ENCODE measurements around the gene KISS1R.
A peak's percentile ranks its signal among the peaks of the same experiment; 100 is the strongest.
"Not testable (repeated sequence)": the region's sequence is repeated elsewhere in the genome, so short reads cannot be mapped to it uniquely, and the experiment has no call there.

KISS1R gene

GRCh38 chr19:881385-882071, 35.6 kb upstream of the KISS1R start:
- DNase-seq (ENCODE audit: low read depth, low spot score): no peak

DNA sequence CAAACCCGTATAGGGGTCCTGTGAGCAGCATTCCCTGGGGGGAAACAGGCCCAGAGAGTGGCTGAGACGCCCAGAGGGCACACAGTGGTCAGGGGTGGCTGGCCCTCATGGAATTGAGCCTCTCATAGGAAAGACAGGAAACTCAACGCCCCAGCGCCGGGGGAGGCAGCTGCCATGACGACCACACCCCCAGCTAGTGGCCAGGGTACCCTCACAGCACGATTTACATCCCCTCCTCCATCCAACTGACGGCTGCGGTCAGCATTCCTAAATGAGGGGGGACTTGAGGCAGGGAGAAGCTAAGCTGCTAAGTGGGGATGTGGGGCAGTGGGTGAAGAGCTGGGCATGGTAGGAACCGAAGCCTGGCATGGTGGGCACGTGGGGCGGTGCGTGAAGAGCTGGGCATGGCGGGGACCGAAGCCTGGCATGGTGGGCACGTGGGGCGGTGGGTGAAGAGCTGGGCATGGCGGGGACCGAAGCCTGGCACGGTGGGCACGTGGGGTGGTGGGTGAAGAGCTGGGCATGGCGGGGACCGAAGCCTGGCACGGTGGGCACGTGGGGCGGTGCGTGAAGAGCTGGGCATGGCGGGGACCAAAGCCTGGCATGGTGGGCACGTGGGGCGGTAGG, 34.1 kb upstream of the KISS1R start:
- no peak for DNase-seq (ENCODE audit: low read depth, low spot score)

DNA sequence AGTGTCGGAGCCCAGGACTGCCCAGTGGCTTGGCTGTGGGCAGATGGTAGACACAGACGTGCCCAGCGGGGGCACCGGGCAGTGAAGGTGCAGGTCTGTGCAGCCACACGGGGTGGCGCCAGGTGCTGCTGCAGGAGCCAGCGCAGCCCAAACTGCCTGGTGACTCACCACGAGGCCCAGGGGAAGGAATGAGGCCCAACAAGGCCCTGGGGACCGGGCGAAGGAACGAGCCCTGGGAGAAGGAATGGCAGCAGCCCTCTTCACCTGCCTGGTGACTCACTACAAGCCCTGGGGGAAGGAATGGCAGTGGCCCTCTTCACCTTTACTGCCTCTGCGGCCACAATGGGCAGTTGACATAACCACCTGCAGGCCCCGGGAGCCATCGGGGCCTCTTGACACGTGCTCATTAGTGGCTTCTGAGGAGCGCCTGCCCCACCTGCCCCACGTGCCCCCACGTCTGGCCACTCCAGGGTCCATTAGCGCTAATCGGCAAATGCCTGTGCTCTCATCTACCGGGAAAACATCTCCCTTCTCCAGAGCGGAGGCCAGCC, 33.4 kb upstream of the KISS1R start:
- no peak for DNase-seq (ENCODE audit: low read depth, low spot score)

- DNase-seq (ENCODE audit: low read depth, low spot score): no peak
These were observed 32.5 kb upstream of the KISS1R start for GRCh38 chr19:884420-885211.

DNA sequence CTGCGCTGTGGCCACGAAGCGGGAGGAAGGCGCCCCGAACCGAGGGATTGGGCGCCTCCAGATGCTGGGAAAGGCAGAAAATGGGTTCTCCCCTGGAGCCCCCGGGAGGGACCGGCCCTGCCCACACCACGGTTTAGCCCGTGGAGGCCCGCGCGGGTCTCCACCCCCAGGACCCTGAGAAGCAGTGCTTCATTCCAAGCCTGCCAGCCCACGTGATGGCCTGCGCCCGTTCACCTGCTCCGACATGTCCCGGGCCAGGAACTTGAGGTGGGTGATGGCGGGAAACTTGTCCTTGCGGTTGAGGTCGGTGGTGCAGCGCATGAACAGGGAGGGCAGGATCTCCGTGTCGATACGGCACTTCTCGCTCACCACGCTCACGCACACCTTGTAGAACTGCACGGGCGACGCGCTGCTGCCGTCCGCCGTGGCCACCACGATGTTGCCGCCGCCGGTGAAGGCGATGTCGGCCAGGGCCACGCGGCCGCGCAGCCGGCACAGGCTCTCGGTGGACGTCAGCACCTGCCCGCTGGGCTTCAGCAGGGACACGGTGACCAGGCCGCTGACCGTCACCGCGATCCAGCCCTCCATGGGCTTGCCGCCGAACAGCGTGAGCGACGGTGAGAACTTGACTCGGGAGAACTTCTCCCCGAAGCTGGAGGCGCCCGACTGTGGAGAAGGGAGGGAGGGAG, 31.5 kb upstream of the KISS1R start:
- no peak for DNase-seq (ENCODE audit: low read depth, low spot score)

DNA sequence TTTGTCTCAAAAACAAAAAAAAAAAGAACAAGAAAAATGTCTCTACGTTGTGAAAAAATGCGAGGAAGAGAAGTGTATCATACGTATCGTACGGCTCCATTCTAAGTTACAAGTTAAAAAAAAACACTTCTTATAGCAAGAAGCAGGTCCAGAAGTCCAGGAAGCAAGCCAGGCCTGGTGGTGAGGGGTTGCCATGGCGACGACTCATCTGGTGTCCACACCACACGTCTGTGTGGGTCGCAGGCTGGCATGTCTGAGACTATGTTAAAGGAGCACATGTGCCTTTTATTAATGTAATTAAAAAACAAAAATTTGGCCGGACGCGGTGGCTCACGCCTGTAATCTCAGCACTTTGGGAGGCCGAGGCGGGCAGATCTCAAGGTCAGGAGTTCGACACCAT, 30.1 kb upstream of the KISS1R start:
- no peak for DNase-seq (ENCODE audit: low read depth, low spot score)

- DNase-seq (ENCODE audit: low read depth, low spot score): no peak
These were observed 29.5 kb upstream of the KISS1R start for GRCh38 chr19:887599-887998.

- no peak for DNase-seq (ENCODE audit: low read depth, low spot score)
These were observed 28.4 kb upstream of the KISS1R start for GRCh38 chr19:888581-889385.

- DNase-seq (ENCODE audit: low read depth, low spot score): no peak
These were observed 27.4 kb upstream of the KISS1R start for GRCh38 chr19:889662-890295.

DNA sequence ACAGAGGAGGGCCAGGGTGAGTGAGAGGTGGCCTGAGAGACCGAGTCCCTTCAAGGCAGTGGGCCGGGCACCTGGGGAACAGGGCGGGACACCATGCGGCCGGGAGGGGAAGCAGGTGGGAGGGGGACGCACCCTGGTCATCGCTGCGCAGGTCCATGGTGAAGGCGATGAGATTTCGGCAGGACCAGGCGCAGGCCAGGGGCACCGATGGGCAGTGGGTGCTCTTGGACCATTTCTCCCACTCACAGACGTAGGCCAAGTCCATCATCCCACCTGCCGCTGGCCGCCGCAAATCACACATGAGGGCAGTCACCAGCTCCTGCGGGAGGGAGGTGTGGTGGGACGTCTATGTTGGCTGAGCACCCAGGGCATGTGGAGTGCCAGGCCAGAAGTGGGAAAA, 26.3 kb upstream of the KISS1R start:
- no peak for DNase-seq (ENCODE audit: low read depth, low spot score)

- not testable (repeated sequence) for DNase-seq (ENCODE audit: low read depth, low spot score)
These were observed 25.5 kb upstream of the KISS1R start for GRCh38 chr19:891421-892200.

- no peak for DNase-seq (ENCODE audit: low read depth, low spot score)
These were observed 24.8 kb upstream of the KISS1R start for GRCh38 chr19:892243-892893.

GRCh38 chr19:892894-893689, 24.0 kb upstream of the KISS1R start, which contains the start of the genes MED16 and RNU6-9:
TSS of gene MED16 (minus strand) at chr19:893187. CDS start at chr19:891131, 2,056 bp downstream.
TSS of gene RNU6-9 (plus strand) at chr19:893484.
- peak; percentile 65 for DNase-seq (ENCODE audit: low read depth, low spot score)

GRCh38 chr19:896434-896833, 20.7 kb upstream of the KISS1R start:
- no peak for DNase-seq (ENCODE audit: low read depth, low spot score)

GRCh38 chr19:896999-897398, 20.1 kb upstream of the KISS1R start:
- no peak for DNase-seq (ENCODE audit: low read depth, low spot score)

- DNase-seq (ENCODE audit: low read depth, low spot score): no peak
These were observed 19.6 kb upstream of the KISS1R start for GRCh38 chr19:897442-898039.

- no peak for DNase-seq (ENCODE audit: low read depth, low spot score)
These were observed 18.5 kb upstream of the KISS1R start for GRCh38 chr19:898663-899062.
